ENCODE measurements around the gene MOSMO.

- TF ChIP-seq POLR2A (IDR thresholded peaks at IDR 0.05) (no peak), CTCF (IDR thresholded peaks at IDR 0.05) (no peak), POLR2AphosphoS5 (IDR thresholded peaks at IDR 0.05; ENCODE audit: insufficient read depth in 1 of 2, low read depth in 1 of 2) (no peak)
Measured at GRCh38 chr16:22092143-22092933, 84.4 kb downstream of the MOSMO start, which contains the start of gene VWA3A.

Measured in vagina (tissue), 2 donors.